Ishikawa (cell line): Measurements from ENCODE around the gene KIAA1217.

ENCODE experiments used
- CREB1 ChIP-seq: IDR thresholded peaks from 2 replicates; pipeline ENCODE4 v1.6.1; 2012; ENCODE audit warnings: low read depth
- EGR1 ChIP-seq: IDR thresholded peaks from 2 replicates; pipeline ENCODE4 v1.6.1; 2012
- EP300 ChIP-seq: IDR thresholded peaks from 2 replicates; pipeline ENCODE4 v1.6.1; 2012; ENCODE audit warnings: borderline replicate concordance
- FOXM1 ChIP-seq: IDR thresholded peaks from 2 replicates; pipeline ENCODE4 v1.6.1; 2012; ENCODE audit warnings: low read depth, borderline replicate concordance
- MAX ChIP-seq: IDR thresholded peaks from 2 replicates; pipeline ENCODE4 v1.6.1; 2012
- NFIC ChIP-seq: IDR thresholded peaks from 2 replicates; pipeline ENCODE4 v1.6.1; 2012
- REST ChIP-seq: IDR thresholded peaks from 2 replicates; pipeline ENCODE4 v1.6.1; 2012; ENCODE audit warnings: low read depth, mild to moderate bottlenecking
- TAF1 ChIP-seq: IDR thresholded peaks from 2 replicates; pipeline ENCODE4 v1.6.1; 2012; ENCODE audit warnings: low read depth, mild to moderate bottlenecking
- TCF12 ChIP-seq: IDR thresholded peaks from 2 replicates; pipeline ENCODE4 v1.6.1; 2012; ENCODE audit warnings: low read depth
- TEAD4 ChIP-seq: IDR thresholded peaks from 2 replicates; pipeline ENCODE4 v1.6.1; 2012
- USF1 ChIP-seq: IDR thresholded peaks from 2 replicates; pipeline ENCODE4 v1.6.1; 2012
- YY1 ChIP-seq: IDR thresholded peaks from 2 replicates; pipeline ENCODE4 v1.6.1; 2012; ENCODE audit warnings: low read depth
- ZBTB7A ChIP-seq: IDR thresholded peaks from 2 replicates; pipeline ENCODE4 v1.6.1; 2012; ENCODE audit warnings: low read depth

GRCh38 chr10:24320373-24320772, 111.4 kb downstream of the KIAA1217 start:
- TF ChIP-seq REST, result no peak
- no peak for TF ChIP-seq MAX
- no peak for TF ChIP-seq TEAD4
- TF ChIP-seq EGR1, result no peak
- TF ChIP-seq YY1, result no peak
- no peak for TF ChIP-seq EP300
- no peak for TF ChIP-seq TAF1
- no peak for TF ChIP-seq TCF12
- TF ChIP-seq ZBTB7A, result no peak
- TF ChIP-seq NFIC, result no peak
- no peak for TF ChIP-seq CREB1
- TF ChIP-seq USF1, result no peak
- no peak for TF ChIP-seq FOXM1
